ENCODE results near the gene SPATA6. TPM values are rescaled to one million over a fixed set of nuclear protein-coding genes. Genes with fewer than 3 reads are reported as not detected.

The SPATA6 gene
- total RNA-seq, 1 donor from 2014 or later: 4.6 TPM

- Histone ChIP-seq H3K27me3 (ENCODE audit: control insufficient read depth, insufficient read depth, low read length) (peaks cover 2% of the 10 kb centered on the region), H3K36me3 (ENCODE audit: control insufficient read depth, insufficient read depth, low read length) (no peaks in the 10 kb centered on the region), H3K4me3 (ENCODE audit: low read depth, low read length) (no peak overlapping the region)
- no peak for TF ChIP-seq CTCF (IDR thresholded peaks at IDR 0.05; ENCODE audit: insufficient read depth, low read length, poor library complexity, severe bottlenecking)
- DNase-seq (ENCODE audit: low read depth): no peak
These were observed 220.7 kb downstream of the SPATA6 start for GRCh38 chr1:48251323-48251722.

GRCh38 chr1:48250572-48250971, 221.4 kb downstream of the SPATA6 start:
- no peak overlapping the region for H3K4me3 ChIP-seq (ENCODE audit: low read depth, low read length)
- no peak for DNase-seq (ENCODE audit: low read depth)
- TF ChIP-seq CTCF (IDR thresholded peaks at IDR 0.05; ENCODE audit: insufficient read depth, low read length, poor library complexity, severe bottlenecking): no peak

GRCh38 chr1:48249868-48250267, 222.1 kb downstream of the SPATA6 start:
- TF ChIP-seq CTCF (IDR thresholded peaks at IDR 0.05; ENCODE audit: insufficient read depth, low read length, poor library complexity, severe bottlenecking): no peak
- peaks cover 2% of the 10 kb centered on the region for H3K27me3 ChIP-seq (ENCODE audit: control insufficient read depth, insufficient read depth, low read length)
- no peak for DNase-seq (ENCODE audit: low read depth)
- H3K36me3 ChIP-seq (ENCODE audit: control insufficient read depth, insufficient read depth, low read length): no peaks in the 10 kb centered on the region
- H3K4me3 ChIP-seq (ENCODE audit: low read depth, low read length): no peak overlapping the region

More at GRCh38 chr1:48250572-48250971, 221.4 kb downstream of the SPATA6 start:
- peaks cover 2% of the 10 kb centered on the region for H3K27me3 ChIP-seq (ENCODE audit: control insufficient read depth, insufficient read depth, low read length)
- no peaks in the 10 kb centered on the region for H3K36me3 ChIP-seq (ENCODE audit: control insufficient read depth, insufficient read depth, low read length)

GRCh38 chr1:48248356-48248755, 223.6 kb downstream of the SPATA6 start:
- no peak for TF ChIP-seq CTCF (IDR thresholded peaks at IDR 0.05; ENCODE audit: insufficient read depth, low read length, poor library complexity, severe bottlenecking)
- H3K36me3 ChIP-seq (ENCODE audit: control insufficient read depth, insufficient read depth, low read length): no peaks in the 10 kb centered on the region
- H3K4me3 ChIP-seq (ENCODE audit: low read depth, low read length): no peak overlapping the region
- peaks cover 2% of the 10 kb centered on the region for H3K27me3 ChIP-seq (ENCODE audit: control insufficient read depth, insufficient read depth, low read length)
- DNase-seq (ENCODE audit: low read depth): no peak

- no peaks in the 10 kb centered on the region for H3K36me3 ChIP-seq (ENCODE audit: control insufficient read depth, insufficient read depth, low read length)
- H3K4me3 ChIP-seq (ENCODE audit: low read depth, low read length): no peak overlapping the region
- no peak for TF ChIP-seq CTCF (IDR thresholded peaks at IDR 0.05; ENCODE audit: insufficient read depth, low read length, poor library complexity, severe bottlenecking)
- peaks cover 2% of the 10 kb centered on the region for H3K27me3 ChIP-seq (ENCODE audit: control insufficient read depth, insufficient read depth, low read length)
- no peak for DNase-seq (ENCODE audit: low read depth)
These were observed 225.3 kb downstream of the SPATA6 start for GRCh38 chr1:48246727-48247126.

Other genes with a start within 250 kb of the SPATA6 start
- gene SLC5A9, start 249.5 kb downstream of the SPATA6 start, total RNA-seq: not detected in 2 replicates

All from kidney epithelial cell (primary cell).